Stomach (tissue), 19 donors: ENCODE results near the gene MLXIP. TPM values are rescaled to one million over a fixed set of nuclear protein-coding genes. Genes with fewer than 3 reads are reported as not detected.

Source experiments
- DNase-seq, 2 donors: peaks; one replicate each; pipeline versions ENCODE4 v3.0.0 to v3.0.0-alpha.2; 2013 to 2019
- H3K27ac ChIP-seq, 5 donors: fragments of 200-600 bp in 4 of 5; sonication (generic) in 4 of 5; one replicate each; pipeline ENCODE4 v1.5.1; 2013 to 2019; ENCODE audit warnings: mild to moderate bottlenecking in 1 of 5, moderate library complexity in 1 of 5
- H3K27me3 ChIP-seq, 3 donors: fragments of 200-600 bp; sonication (generic); one replicate each; pipeline ENCODE4 v1.5.1; 2017 to 2019; ENCODE audit warnings: mixed run types in 1 of 3
- H3K36me3 ChIP-seq, 4 donors: fragments of 200-600 bp; sonication (generic); 1 replicate in 3 of 4; 2 replicates in 1 of 4; pipeline ENCODE4 v1.5.1; 2016 to 2019
- H3K4me1 ChIP-seq, 4 donors: fragments of 200-600 bp; sonication (generic); one replicate each; pipeline ENCODE4 v1.5.1; 2016 to 2019
- H3K4me3 ChIP-seq, 4 donors: fragments of 200-600 bp; sonication (generic) in 3 of 4; one replicate each; pipeline ENCODE4 v1.5.1; 2016 to 2019; ENCODE audit warnings: mild to moderate bottlenecking in 1 of 4
- H3K9me3 ChIP-seq, 4 donors: fragments of 200-600 bp; sonication (generic); one replicate each; pipeline ENCODE4 v1.5.1; 2016 to 2019
- EP300 ChIP-seq: sonication (generic); formaldehyde crosslinking; IDR thresholded peaks from one replicate; pipeline ENCODE4 v1.6.1; 2017; ENCODE audit warnings: antibody characterized with exemption
- POLR2A ChIP-seq, 4 donors: fragments of 450-650 bp; IDR thresholded peaks; one replicate each; pipeline ENCODE4 v1.6.1; 2016; ENCODE audit warnings: antibody characterized with exemption in 4 of 4, control low read depth in 2 of 4, mild to moderate bottlenecking in 1 of 4, moderate library complexity in 1 of 4
- POLR2AphosphoS5 ChIP-seq, 3 donors: sonication (generic); formaldehyde crosslinking; IDR thresholded peaks; one replicate each; pipeline ENCODE4 v1.6.1; 2016; ENCODE audit warnings: antibody characterized with exemption in 3 of 3
- WGBS, 5 donors: extraction: QIAGEN DNeasy Blood & Tissue Kit in 3 of 5; methylation state at CpG; one replicate each; pipeline versions ENCODE4 v1.1.5 to v1.1.7; 2013 to 2018; 5-methylcytosine and 5-hydroxymethylcytosine counted together
- intact Hi-C: fragments of 100-400 bp; cut with DNase I; formaldehyde crosslinking; loops from one replicate; pipeline ENCODE4 v1.15.1; 2023; ENCODE audit warnings: low total_unique reads
- long read RNA-seq, 10 donors: transcript quantifications; one replicate each; lab custom pipeline, GENCODE V29; 2026
- polyA plus RNA-seq, 3 donors: library from polyadenylated mRNA; stranded (reverse); fragments of 200-250 nt; gene quantifications; one replicate each; pipeline ENCODE4 v1.2.3, GENCODE V29; 2013
- total RNA-seq, 5 donors: library from RNA; depleted of rRNA; stranded (reverse); fragments of >200 nt; gene quantifications; one replicate each; pipeline versions ENCODE4 v1.1.0 to v1.2.3, GENCODE V29; 2014 to 2016
- TF ChIP-seq, protein P1 (sequence below), 7 experiments: fragments of 450-650 bp in 4 of 7; fragments of 200-600 bp in 3 of 7; sonication (generic) in 3 of 7; IDR thresholded peaks; one replicate each; pipeline ENCODE4 v1.5.1; 2016 to 2019; ENCODE audit warnings: antibody characterized with exemption in 7 of 7, control low read depth in 2 of 7, mild to moderate bottlenecking in 1 of 7
- donor health status: healthy with polysubstance abuse.
- donor health status: Bipolar disorder and iron deficiency.
- donor health status: healthy.

The MLXIP gene, protein sequence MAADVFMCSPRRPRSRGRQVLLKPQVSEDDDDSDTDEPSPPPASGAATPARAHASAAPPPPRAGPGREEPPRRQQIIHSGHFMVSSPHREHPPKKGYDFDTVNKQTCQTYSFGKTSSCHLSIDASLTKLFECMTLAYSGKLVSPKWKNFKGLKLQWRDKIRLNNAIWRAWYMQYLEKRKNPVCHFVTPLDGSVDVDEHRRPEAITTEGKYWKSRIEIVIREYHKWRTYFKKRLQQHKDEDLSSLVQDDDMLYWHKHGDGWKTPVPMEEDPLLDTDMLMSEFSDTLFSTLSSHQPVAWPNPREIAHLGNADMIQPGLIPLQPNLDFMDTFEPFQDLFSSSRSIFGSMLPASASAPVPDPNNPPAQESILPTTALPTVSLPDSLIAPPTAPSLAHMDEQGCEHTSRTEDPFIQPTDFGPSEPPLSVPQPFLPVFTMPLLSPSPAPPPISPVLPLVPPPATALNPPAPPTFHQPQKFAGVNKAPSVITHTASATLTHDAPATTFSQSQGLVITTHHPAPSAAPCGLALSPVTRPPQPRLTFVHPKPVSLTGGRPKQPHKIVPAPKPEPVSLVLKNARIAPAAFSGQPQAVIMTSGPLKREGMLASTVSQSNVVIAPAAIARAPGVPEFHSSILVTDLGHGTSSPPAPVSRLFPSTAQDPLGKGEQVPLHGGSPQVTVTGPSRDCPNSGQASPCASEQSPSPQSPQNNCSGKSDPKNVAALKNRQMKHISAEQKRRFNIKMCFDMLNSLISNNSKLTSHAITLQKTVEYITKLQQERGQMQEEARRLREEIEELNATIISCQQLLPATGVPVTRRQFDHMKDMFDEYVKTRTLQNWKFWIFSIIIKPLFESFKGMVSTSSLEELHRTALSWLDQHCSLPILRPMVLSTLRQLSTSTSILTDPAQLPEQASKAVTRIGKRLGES
- 100 to 1,000 TPM in 1 of 5 donors, 10 to 100 TPM in 4; 34.5 to 140 (median 37.1) TPM for total RNA-seq
- polyA plus RNA-seq, result 10 to 100 TPM; 12.3 to 28.0 (median 16.6) TPM
- long read RNA-seq, donor 1, full-length matches to known transcripts, result 2 of 2 reads
- long read RNA-seq, donor 1, partial matches to known transcripts, result 0 of 2 reads
- long read RNA-seq, donor 1, other reads (novel, unspliced or antisense), result 0 of 2 reads
- long read RNA-seq, donor 2, full-length matches to known transcripts, result 3 of 3 reads
- long read RNA-seq, donor 2, partial matches to known transcripts, result 0 of 3 reads
- long read RNA-seq, donor 2, other reads (novel, unspliced or antisense), result 0 of 3 reads
- long read RNA-seq, donor 3, result 0 reads
- long read RNA-seq, donor 4, result 0 reads
- long read RNA-seq, donor 5, full-length matches to known transcripts, result 3 of 14 reads
- long read RNA-seq, donor 5, partial matches to known transcripts, result 11 of 14 reads
- long read RNA-seq, donor 5, other reads (novel, unspliced or antisense), result 0 of 14 reads
- long read RNA-seq, donor 6, full-length matches to known transcripts, result 3 of 15 reads
- long read RNA-seq, donor 6, partial matches to known transcripts, result 12 of 15 reads
- long read RNA-seq, donor 6, other reads (novel, unspliced or antisense), result 0 of 15 reads
- long read RNA-seq, donor 7, full-length matches to known transcripts, result 6 of 6 reads
- long read RNA-seq, donor 7, partial matches to known transcripts, result 0 of 6 reads
- long read RNA-seq, donor 7, other reads (novel, unspliced or antisense), result 0 of 6 reads
- long read RNA-seq, donor 8, full-length matches to known transcripts, result 1 of 1 reads
- long read RNA-seq, donor 8, partial matches to known transcripts, result 0 of 1 reads
- long read RNA-seq, donor 8, other reads (novel, unspliced or antisense), result 0 of 1 reads
- long read RNA-seq, donor 9, full-length matches to known transcripts, result 3 of 3 reads
- long read RNA-seq, donor 9, partial matches to known transcripts, result 0 of 3 reads
- long read RNA-seq, donor 9, other reads (novel, unspliced or antisense), result 0 of 3 reads
- long read RNA-seq, donor 10, full-length matches to known transcripts, result 2 of 2 reads
- long read RNA-seq, donor 10, partial matches to known transcripts, result 0 of 2 reads
- long read RNA-seq, donor 10, other reads (novel, unspliced or antisense), result 0 of 2 reads

GRCh38 chr12:122078141-122079032 lies at the start of gene MLXIP:
Gene MLXIP (plus strand): TSS chr12:122078756. CDS start chr12:122078854, 98 bp downstream.
- Histone ChIP-seq H3K36me3 (peaks cover 0 to under 1% (median under 1%) of the 10 kb centered on the region in 4 donors), H3K27ac (peak within 1 kb of the TSS; percentile 87 to 94 (median 92)), H3K4me1 (peaks cover 27 to 47% (median 43%) of the 10 kb centered on the region in 4 donors), H3K4me3 (peak within 1 kb of the TSS; percentile 76 to 91 (median 82)), H3K9me3 (no peaks in the 10 kb centered on the region), H3K27me3 (no peaks in the 10 kb centered on the region)
- intact Hi-C loops, result no loop called here
- TF ChIP-seq POLR2A (IDR thresholded peaks at IDR 0.05) (peak in 1 of 4 donors; percentile 12), EP300 (no peak), POLR2AphosphoS5 (IDR thresholded peaks at IDR 0.05) (peak in 2 of 3 donors; percentile 62 to 82)
- 1 to 3% (median 2%) methylated on average over 27 to 113 of the region's 113 CpGs for WGBS, 5 donors
- DNase-seq, result peak; percentile 96 to 98

DNA sequence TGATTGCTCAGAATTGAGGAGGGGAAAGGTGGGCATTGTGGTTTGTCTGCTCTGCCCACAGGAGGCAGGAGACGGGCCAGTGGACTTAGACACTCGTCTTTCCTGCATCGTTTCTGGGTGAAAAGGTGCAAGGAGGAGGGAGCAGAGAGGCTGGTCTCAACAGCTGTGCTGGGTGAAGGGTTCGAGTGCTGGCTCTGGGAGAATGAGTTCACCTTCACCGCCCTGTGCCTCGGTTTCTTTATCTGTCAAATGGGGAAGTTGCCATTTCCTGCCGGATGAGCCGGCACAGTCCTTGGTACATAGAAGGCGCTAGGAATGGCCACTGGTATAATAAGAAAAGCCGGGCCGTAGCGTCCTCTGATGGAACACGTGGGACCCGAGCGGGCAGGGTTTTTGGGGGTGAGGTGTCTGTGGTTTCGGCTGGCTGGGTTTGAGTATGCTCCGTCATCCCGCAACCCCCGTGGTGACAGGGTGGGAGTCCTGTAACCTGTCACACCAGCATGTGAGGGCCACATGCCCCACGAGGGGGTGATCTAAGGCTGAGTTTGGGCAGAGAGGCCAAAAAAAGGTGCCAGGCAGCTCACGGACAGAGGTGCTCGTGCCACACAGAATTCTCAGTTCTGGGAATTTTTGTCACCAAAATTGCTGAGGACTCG lies 49.5 kb upstream of the MLXIP start:
- H3K9me3 ChIP-seq, result no peaks in the 10 kb centered on the region
- no peak for DNase-seq
- H3K4me1 ChIP-seq, result peaks cover 3 to 30% (median 7%) of the 10 kb centered on the region in 4 donors
- TF ChIP-seq, protein P1, sequence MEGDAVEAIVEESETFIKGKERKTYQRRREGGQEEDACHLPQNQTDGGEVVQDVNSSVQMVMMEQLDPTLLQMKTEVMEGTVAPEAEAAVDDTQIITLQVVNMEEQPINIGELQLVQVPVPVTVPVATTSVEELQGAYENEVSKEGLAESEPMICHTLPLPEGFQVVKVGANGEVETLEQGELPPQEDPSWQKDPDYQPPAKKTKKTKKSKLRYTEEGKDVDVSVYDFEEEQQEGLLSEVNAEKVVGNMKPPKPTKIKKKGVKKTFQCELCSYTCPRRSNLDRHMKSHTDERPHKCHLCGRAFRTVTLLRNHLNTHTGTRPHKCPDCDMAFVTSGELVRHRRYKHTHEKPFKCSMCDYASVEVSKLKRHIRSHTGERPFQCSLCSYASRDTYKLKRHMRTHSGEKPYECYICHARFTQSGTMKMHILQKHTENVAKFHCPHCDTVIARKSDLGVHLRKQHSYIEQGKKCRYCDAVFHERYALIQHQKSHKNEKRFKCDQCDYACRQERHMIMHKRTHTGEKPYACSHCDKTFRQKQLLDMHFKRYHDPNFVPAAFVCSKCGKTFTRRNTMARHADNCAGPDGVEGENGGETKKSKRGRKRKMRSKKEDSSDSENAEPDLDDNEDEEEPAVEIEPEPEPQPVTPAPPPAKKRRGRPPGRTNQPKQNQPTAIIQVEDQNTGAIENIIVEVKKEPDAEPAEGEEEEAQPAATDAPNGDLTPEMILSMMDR (IDR thresholded peaks at IDR 0.05), result no peak
- no peak for TF ChIP-seq POLR2AphosphoS5 (IDR thresholded peaks at IDR 0.05)
- TF ChIP-seq EP300, result no peak
- TF ChIP-seq POLR2A (IDR thresholded peaks at IDR 0.05), result no peak
- H3K27me3 ChIP-seq, result no peaks in the 10 kb centered on the region
- no peaks in the 10 kb centered on the region for H3K36me3 ChIP-seq
- H3K4me3 ChIP-seq, result no peak overlapping the region
- intact Hi-C loops, result no loop called here
- 80 to 85% (median 82%) methylated on average over 23 of the region's 23 CpGs for WGBS, 5 donors
- no peak overlapping the region for H3K27ac ChIP-seq

GRCh38 chr12:122029620-122030423 lies 48.7 kb upstream of the MLXIP start:
- H3K4me3 ChIP-seq, result no peak overlapping the region
- 68 to 72% (median 70%) methylated on average over 22 to 28 of the region's 28 CpGs for WGBS, 5 donors
- peak in 1 of 2 donors; percentile 44 for DNase-seq
- H3K4me1 ChIP-seq, result peaks cover 0 to 22% (median 4%) of the 10 kb centered on the region in 4 donors
- intact Hi-C loops, result no loop called here
- H3K9me3 ChIP-seq, result no peaks in the 10 kb centered on the region
- no peaks in the 10 kb centered on the region for H3K36me3 ChIP-seq
- no peak for TF ChIP-seq EP300
- no peak for TF ChIP-seq POLR2AphosphoS5 (IDR thresholded peaks at IDR 0.05)
- no peak for TF ChIP-seq POLR2A (IDR thresholded peaks at IDR 0.05)
- TF ChIP-seq, protein P1 (IDR thresholded peaks at IDR 0.05), result no peak
- H3K27me3 ChIP-seq, result no peaks in the 10 kb centered on the region
- H3K27ac ChIP-seq, result no peak overlapping the region
